ENCODE measurements around the gene RRAS2. TPM values are rescaled to one million over a fixed set of nuclear protein-coding genes. Genes with fewer than 3 reads are reported as not detected.

Gene RRAS2
- total RNA-seq, 1 donor from 2014 or later = 36.0 TPM

GRCh38 chr11:14248580-14248981 lies 110.4 kb downstream of the RRAS2 start:
- DNase-seq (ENCODE audit: extremely low spot score, unreplicated experiment) = no peak
- Mint-ChIP-seq H3K36me3 (no peaks in the 10 kb centered on the region), H3K27me3 (peaks cover 35% of the 10 kb centered on the region), H3K27ac (no peak overlapping the region), H3K4me1 (ENCODE audit: unreplicated experiment) (peaks cover 11% of the 10 kb centered on the region), H3K9me3 (no peaks in the 10 kb centered on the region), H3K4me3 (no peak overlapping the region)
- peak; percentile 37 for TF ChIP-seq CTCF (conservative IDR thresholded peaks at IDR 0.05)

- H3K4me1 Mint-ChIP-seq (ENCODE audit: unreplicated experiment) = peaks cover 11% of the 10 kb centered on the region
- H3K27ac Mint-ChIP-seq = no peak overlapping the region
- no peak for TF ChIP-seq CTCF (conservative IDR thresholded peaks at IDR 0.05)
- H3K27me3 Mint-ChIP-seq = peaks cover 29% of the 10 kb centered on the region
- H3K36me3 Mint-ChIP-seq = no peaks in the 10 kb centered on the region
- no peak overlapping the region for H3K4me3 Mint-ChIP-seq
- H3K9me3 Mint-ChIP-seq = no peaks in the 10 kb centered on the region
- no peak for DNase-seq (ENCODE audit: extremely low spot score, unreplicated experiment)
Observed at GRCh38 chr11:14245444-14245843, 113.5 kb downstream of the RRAS2 start.

- Mint-ChIP-seq H3K36me3 (no peaks in the 10 kb centered on the region), H3K9me3 (no peaks in the 10 kb centered on the region), H3K27ac (no peak overlapping the region), H3K4me3 (no peak overlapping the region), H3K4me1 (ENCODE audit: unreplicated experiment) (peaks cover 11% of the 10 kb centered on the region), H3K27me3 (peaks cover 29% of the 10 kb centered on the region)
- TF ChIP-seq CTCF (conservative IDR thresholded peaks at IDR 0.05) = no peak
- DNase-seq (ENCODE audit: extremely low spot score, unreplicated experiment) = no peak
Observed at GRCh38 chr11:14244926-14245325, 114.1 kb downstream of the RRAS2 start.

- no peak overlapping the region for H3K4me3 Mint-ChIP-seq
- H3K27ac Mint-ChIP-seq = no peak overlapping the region
- no peaks in the 10 kb centered on the region for H3K36me3 Mint-ChIP-seq
- H3K9me3 Mint-ChIP-seq = no peaks in the 10 kb centered on the region
- no peaks in the 10 kb centered on the region for H3K4me1 Mint-ChIP-seq (ENCODE audit: unreplicated experiment)
- peaks cover 16% of the 10 kb centered on the region for H3K27me3 Mint-ChIP-seq
- no peak for DNase-seq (ENCODE audit: extremely low spot score, unreplicated experiment)
- no peak for TF ChIP-seq CTCF (conservative IDR thresholded peaks at IDR 0.05)
Observed at GRCh38 chr11:14242733-14243132, 116.2 kb downstream of the RRAS2 start.

- no peak for TF ChIP-seq CTCF (conservative IDR thresholded peaks at IDR 0.05)
- peaks cover 11% of the 10 kb centered on the region for H3K27me3 Mint-ChIP-seq
- no peak for DNase-seq (ENCODE audit: extremely low spot score, unreplicated experiment)
- no peak overlapping the region for H3K27ac Mint-ChIP-seq
- H3K9me3 Mint-ChIP-seq = no peaks in the 10 kb centered on the region
- H3K4me1 Mint-ChIP-seq (ENCODE audit: unreplicated experiment) = no peaks in the 10 kb centered on the region
- no peak overlapping the region for H3K4me3 Mint-ChIP-seq
- no peaks in the 10 kb centered on the region for H3K36me3 Mint-ChIP-seq
Observed at GRCh38 chr11:14242187-14242586, 116.8 kb downstream of the RRAS2 start.

- no peaks in the 10 kb centered on the region for H3K9me3 Mint-ChIP-seq
- H3K36me3 Mint-ChIP-seq = no peaks in the 10 kb centered on the region
- DNase-seq (ENCODE audit: extremely low spot score, unreplicated experiment) = no peak
- peaks cover 13% of the 10 kb centered on the region for H3K27me3 Mint-ChIP-seq
- no peaks in the 10 kb centered on the region for H3K4me1 Mint-ChIP-seq (ENCODE audit: unreplicated experiment)
- TF ChIP-seq CTCF (conservative IDR thresholded peaks at IDR 0.05) = no peak
- H3K27ac Mint-ChIP-seq = no peak overlapping the region
- no peak overlapping the region for H3K4me3 Mint-ChIP-seq
Observed at GRCh38 chr11:14240951-14241350, 118.0 kb downstream of the RRAS2 start.

Data from type B pancreatic cell (in vitro differentiated cells).